ENCODE data around the gene FH. TPM values are rescaled to one million over a fixed set of nuclear protein-coding genes. Genes with fewer than 3 reads are reported as not detected.

The FH gene
- total RNA-seq, 1 experiment from 2014 or later, result 261 TPM

DNA sequence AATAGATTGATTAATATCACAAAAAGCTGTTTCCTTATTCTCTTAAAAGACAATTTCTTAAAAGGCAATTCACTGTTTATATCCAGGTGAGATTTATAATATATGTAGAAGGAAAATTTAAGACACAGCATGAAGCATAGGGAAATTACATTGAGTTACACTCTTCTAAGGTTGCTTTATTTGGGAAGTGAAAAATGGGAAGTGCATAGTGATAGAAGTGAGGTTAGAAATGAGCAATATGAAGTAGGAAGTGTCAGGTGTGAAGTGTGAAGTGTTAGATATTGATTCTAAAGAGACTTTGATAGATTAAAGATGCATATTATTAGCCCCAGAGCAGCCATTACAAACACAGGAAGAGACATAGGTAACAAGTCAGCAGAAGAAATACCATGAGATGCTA is 40.3 kb downstream of the FH start:
- H3K4me3 ChIP-seq, result no peak overlapping the region
- no peak for DNase-seq
- H3K27me3 ChIP-seq, result no peaks in the 10 kb centered on the region
- peaks cover 2% of the 10 kb centered on the region; the same call in 1 of the 2 replicates for H3K9me3 ChIP-seq
- H3K36me3 ChIP-seq, result no peaks in the 10 kb centered on the region

DNA sequence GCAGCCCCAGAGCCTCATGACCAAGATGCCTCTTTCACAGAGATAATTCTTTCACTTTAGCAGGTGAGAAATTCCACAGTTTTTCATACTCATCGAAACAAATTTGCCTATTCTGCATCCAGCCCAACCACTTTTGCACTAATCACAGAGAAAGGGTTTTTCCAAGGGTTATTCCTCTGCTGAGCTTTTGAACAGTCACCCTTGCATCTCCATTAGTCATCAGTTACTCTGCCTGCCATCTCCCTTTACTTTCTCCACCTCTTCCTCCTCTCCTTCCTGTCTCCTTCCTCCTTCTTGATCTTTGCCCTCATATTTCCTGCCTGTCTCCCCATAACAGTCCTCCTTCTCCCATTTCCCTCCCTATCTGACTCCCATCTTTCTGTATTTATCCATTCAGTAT is 43.9 kb downstream of the FH start:
- DNase-seq, result no peak
- Histone ChIP-seq H3K9me3 (peaks cover 2% of the 10 kb centered on the region; the same call in 1 of the 2 replicates), H3K36me3 (no peaks in the 10 kb centered on the region)

DNA sequence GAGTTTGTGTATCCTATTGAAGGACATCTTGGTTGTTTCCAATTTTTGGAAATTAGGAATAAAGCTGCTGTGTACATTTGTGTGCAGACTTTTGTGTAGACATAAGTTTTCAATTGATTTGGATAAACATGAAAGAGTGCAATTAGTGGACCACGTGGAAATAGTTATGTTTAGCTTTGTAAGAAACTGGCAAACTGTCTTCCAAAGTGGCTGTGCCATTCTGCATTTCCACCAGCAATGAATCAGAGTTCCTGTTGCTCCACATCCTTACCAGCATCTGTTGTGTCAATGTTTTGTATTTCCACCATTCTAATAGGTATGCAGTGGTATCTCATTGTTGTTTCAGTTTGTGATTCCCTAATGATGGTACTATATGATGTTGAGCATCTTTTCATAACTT is 46.5 kb downstream of the FH start:
- no peak for DNase-seq
- Histone ChIP-seq H3K4me3 (no peak overlapping the region), H3K9me3 (no peaks in the 10 kb centered on the region; the same call in 1 of the 2 replicates), H3K27me3 (no peaks in the 10 kb centered on the region), H3K36me3 (no peaks in the 10 kb centered on the region)

More for the DNA sequence above, 43.9 kb downstream of the FH start:
- Histone ChIP-seq H3K27me3 (no peaks in the 10 kb centered on the region), H3K4me3 (no peak overlapping the region)

DNA sequence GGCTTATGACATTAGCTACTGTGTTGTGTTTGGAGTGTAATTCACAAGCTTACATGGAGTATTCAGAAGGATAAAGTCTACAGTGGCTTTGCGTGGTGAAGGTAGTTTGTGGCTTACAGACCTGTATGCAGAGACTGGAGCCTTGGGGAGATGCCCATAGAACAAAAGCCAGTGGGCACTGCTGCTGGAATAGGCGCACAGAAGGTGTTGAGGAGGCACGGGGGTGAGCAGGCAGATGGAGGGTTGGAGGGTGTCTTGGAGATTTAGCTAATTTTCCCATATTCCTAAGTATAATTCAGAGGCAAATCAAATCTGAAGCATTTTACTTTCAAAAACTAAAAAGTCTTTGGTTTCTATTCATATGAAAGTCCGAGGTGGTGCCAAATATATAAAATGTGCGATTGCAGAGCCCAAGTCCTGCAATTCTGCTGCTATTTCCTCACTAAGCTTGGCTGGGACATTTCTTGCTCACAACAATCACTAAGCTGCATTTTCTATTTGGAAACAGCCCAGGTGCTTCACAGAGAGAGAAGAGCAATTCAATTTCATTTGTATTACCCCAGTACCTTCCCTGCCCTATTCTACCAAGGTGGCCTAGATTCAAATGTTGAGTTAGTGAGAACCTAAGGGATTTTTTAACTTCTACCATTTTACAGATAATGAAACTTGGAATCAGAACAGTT is 48.5 kb downstream of the FH start:
- Histone ChIP-seq H3K9me3 (no peaks in the 10 kb centered on the region; the same call in 1 of the 2 replicates), H3K4me3 (no peak overlapping the region), H3K36me3 (no peaks in the 10 kb centered on the region), H3K27me3 (no peaks in the 10 kb centered on the region)
- no peak for DNase-seq

DNA sequence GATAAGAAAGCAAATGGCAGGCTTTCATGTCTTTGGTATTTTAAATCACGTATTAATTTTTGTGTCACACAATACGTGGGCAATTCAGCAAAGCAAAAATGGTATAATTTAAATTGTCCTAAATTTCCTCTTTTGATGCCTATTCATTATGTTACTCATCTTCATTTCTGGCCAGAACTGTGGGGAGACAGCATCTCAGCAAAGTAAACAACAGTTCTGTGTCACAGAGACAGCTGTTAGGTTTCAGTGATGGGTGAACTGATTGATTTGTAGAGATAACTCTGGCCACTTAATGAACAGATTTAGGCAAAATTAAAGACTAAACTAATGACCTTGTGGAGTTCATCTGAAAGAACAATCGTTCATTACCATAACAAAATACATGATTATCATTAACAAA is 49.2 kb downstream of the FH start:
- H3K4me3 ChIP-seq, result no peak overlapping the region
- no peak for DNase-seq
- no peaks in the 10 kb centered on the region for H3K9me3 ChIP-seq
- H3K36me3 ChIP-seq, result no peaks in the 10 kb centered on the region
- no peaks in the 10 kb centered on the region for H3K27me3 ChIP-seq

DNA sequence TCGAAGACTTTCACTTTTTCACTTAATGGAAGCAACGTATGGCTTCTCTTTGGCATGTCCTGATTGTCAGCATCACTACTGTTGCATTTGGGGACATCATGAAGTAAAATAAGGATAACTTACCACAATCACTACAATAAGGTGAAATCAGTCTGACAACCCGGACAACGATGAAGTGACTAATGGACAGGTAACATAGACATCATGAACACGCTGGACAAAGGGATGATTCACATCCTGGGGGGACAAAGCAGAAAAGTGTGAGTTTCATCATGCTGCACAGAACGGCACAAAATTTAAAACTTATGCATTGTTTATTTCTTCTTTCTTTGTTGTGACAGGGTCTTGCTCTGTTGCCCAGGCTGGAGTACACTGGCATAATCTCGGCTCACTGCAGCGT is 53.9 kb downstream of the FH start:
- no peak overlapping the region for H3K4me3 ChIP-seq
- peaks cover 3% of the 10 kb centered on the region; the same call in 1 of the 2 replicates for H3K9me3 ChIP-seq
- no peaks in the 10 kb centered on the region for H3K27me3 ChIP-seq
- DNase-seq, result no peak
- no peaks in the 10 kb centered on the region for H3K36me3 ChIP-seq

DNA sequence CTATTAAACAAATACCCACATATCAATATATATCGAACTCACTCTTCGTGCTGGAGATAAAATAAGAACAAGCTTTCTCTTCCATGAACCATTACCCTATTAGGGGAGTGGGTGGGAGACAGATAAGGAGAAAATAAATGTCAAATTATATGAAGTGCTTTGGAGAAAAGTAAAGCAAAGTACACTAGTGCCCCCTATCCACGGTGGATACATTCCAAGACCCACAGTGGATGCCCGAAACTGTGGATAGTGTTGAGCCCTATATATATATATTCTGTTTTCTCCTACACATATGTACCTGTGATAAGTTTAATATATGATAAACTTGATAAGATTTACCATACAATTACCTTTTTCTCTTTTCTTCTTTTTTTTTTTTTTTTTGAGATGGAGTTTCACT is 54.6 kb downstream of the FH start:
- Histone ChIP-seq H3K27me3 (no peaks in the 10 kb centered on the region), H3K9me3 (peaks cover 3% of the 10 kb centered on the region; the same call in 1 of the 2 replicates)
- DNase-seq, result no peak

DNA sequence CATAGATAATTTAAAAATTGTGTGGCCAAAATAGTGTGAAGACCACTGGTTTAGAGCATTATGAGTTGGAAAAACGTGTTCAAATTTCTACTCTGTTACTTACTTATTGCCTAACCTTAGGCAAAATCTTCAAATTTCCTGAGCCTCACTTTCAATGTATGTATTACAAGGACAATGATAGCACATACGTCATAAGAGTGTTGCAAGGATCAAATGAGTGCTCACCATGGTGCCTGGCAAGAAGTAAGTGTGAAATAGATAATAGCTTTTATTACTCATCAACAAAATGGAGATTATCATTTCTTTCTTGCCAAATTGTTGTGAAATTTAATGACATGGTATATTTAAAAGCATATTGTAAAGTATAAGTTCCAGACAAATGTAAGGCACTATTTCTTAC is 57.2 kb downstream of the FH start:
- H3K36me3 ChIP-seq, result no peaks in the 10 kb centered on the region
- DNase-seq, result no peak
- peaks cover 3% of the 10 kb centered on the region; the same call in 1 of the 2 replicates for H3K9me3 ChIP-seq
- H3K4me3 ChIP-seq, result no peak overlapping the region
- no peaks in the 10 kb centered on the region for H3K27me3 ChIP-seq

More for the DNA sequence above, 54.6 kb downstream of the FH start:
- Histone ChIP-seq H3K36me3 (no peaks in the 10 kb centered on the region), H3K4me3 (no peak overlapping the region)

DNA sequence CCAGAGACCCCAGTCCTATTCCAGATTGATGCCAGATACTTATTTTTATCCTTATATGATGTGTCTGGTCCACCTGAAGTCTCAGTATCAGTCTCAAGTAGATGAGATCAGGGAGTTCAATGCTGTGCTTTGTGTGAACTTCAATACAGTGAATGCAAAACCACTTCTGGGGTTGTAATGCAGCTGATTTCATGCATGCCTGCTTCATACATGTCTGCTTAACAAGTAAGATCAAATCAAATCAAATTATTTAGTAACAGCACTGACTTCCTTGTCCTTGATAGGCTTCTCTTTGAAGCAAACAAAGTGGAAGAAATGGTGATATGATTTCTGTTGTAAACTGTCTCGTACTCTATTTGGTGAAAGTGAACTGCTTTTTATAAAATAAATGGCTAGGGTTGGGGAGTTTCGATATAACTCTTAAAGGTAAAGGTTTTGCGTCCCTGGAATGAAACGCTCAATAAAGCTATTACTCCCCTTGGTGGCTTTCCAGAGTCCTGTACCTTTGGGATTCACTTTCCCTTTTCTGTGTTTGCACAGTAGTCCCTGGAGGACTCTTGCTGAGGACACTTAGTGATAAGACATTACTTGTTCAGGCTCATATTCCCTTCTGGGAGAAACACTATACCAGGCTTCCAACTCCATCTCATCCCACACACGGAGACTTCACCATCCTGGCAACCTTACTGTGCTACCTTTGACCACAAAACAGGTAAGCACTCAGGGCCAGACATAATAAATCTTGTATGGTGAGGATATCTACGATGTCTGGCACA is 59.3 kb downstream of the FH start:
- H3K27me3 ChIP-seq, result no peaks in the 10 kb centered on the region
- no peaks in the 10 kb centered on the region for H3K36me3 ChIP-seq
- DNase-seq, result no peak
- H3K9me3 ChIP-seq, result peaks cover 3% of the 10 kb centered on the region; the same call in 1 of the 2 replicates
- H3K4me3 ChIP-seq, result no peak overlapping the region

DNA sequence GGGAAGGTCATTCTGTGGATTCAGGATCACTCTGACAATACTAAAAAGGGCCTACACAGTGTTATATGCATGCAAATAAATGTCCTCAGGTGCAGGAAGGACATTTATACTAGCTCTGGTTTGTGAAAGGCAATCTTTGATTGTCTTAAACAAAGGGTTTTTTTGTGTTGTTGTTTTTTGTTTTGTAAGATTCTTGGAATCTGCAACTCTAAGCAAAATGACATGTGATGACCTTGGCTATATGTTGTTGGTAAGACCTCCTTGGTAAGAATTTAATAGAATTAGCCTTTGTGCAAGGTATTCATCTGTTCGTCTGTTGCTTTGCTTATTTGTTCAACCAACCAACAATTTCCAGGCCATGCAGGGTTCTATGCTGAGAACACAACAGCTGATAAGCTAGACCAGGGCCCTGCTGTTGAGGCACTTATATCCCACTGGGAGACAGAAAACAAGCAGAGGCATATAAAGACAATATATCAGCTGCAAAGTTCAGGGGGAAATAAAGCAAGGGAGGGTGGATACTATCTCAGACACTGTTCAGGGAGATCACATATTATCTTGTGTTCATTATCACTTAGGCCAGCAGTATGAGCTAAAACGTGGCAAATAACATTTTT is 60.3 kb downstream of the FH start:
- Histone ChIP-seq H3K27me3 (no peaks in the 10 kb centered on the region), H3K4me3 (no peak overlapping the region), H3K9me3 (peaks cover 3% of the 10 kb centered on the region; the same call in 1 of the 2 replicates), H3K36me3 (no peaks in the 10 kb centered on the region)
- DNase-seq, result no peak

DNA sequence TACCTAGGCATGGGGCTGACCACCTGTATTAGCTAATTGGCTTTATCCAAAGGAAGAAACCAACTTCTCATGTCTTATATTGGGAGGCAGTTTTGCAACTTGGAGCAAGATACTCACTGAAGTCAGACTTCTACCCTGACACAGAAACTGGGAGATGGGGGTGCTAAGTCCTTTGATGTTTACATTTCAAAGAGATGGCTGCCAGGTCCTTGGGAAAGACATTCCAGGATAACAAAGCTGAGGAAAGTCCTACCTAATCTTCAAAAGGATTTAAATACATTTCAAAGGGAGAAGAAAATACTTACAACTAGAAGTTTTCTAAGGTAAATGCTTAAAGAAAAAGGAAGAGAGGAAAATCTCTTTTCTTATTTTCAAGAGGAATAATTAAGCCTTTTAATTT is 62.1 kb downstream of the FH start:
- Histone ChIP-seq H3K4me3 (no peak overlapping the region), H3K36me3 (no peaks in the 10 kb centered on the region), H3K27me3 (no peaks in the 10 kb centered on the region), H3K9me3 (no peaks in the 10 kb centered on the region)
- DNase-seq, result no peak

DNA sequence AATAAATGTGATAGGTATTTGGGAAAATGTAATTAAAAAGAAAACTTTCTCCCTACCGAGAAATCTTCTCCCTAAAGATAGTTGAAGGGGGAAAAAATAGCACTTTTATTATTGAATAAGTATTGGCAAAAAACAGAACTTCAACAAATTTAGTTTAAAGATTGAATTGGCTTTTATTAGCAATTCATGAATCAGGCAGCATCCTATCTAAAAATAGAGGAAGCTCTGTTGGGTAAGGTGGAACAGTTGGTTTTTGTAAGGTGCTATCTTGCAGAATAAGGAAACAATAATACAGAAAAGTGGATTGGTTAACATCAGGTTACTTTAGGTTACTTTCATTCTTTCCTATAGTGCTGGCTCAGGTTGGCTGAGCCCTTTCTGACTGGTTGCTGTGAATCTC is 62.8 kb downstream of the FH start:
- no peak for DNase-seq
- Histone ChIP-seq H3K9me3 (no peaks in the 10 kb centered on the region), H3K27me3 (no peaks in the 10 kb centered on the region), H3K36me3 (no peaks in the 10 kb centered on the region), H3K4me3 (no peak overlapping the region)

DNA sequence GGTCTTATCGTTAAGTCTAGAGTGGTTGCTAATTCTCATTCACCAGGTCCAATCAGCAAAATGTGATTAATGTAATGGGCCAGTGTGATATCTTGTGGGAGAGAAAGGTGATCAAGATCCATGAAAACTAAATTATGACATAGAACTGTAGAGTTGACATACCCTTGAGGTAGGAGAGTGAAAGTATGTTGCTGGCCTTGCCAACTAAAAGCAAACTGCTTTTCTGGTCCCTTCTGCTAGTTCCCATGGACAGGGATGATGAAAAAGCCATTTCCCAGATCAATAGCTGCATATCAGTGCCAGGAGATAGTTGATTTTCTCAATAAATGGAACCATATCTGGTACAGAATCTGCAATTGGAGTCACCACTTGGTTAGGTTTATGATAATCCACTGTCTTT is 65.8 kb downstream of the FH start:
- no peak overlapping the region for H3K4me3 ChIP-seq
- no peaks in the 10 kb centered on the region for H3K36me3 ChIP-seq
- no peaks in the 10 kb centered on the region for H3K27me3 ChIP-seq
- no peak for DNase-seq
- no peaks in the 10 kb centered on the region for H3K9me3 ChIP-seq

DNA sequence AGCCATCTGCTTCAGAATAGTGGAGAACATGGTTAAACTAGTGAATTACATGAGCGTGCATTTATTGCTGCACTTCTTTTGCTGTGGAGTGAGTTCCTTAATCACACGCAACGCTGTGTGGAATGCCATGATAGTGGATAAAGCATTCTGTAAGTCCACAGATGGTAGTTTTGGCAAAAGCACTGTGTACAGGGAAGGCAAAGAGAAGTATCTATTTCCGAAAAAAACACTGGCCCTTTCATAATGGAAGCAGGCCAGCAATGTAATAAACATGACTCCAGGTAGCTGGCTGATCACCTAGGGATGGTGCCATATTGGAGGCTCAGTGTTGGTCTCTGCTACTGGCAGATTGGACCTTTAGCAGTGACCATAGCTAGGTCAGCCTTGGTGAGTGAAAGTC is 67.6 kb downstream of the FH start:
- H3K36me3 ChIP-seq, result no peaks in the 10 kb centered on the region
- no peaks in the 10 kb centered on the region for H3K9me3 ChIP-seq
- no peak for DNase-seq
- H3K27me3 ChIP-seq, result no peaks in the 10 kb centered on the region
- H3K4me3 ChIP-seq, result no peak overlapping the region

Data from MG63 (cell line).